Stimulated activated CD8-positive, alpha-beta memory T cell treated with anti-CD3 and anti-CD28 coated beads, Interleukin-12 subunit alpha, Interleukin-12 subunit beta, amount 100 ng/mL, for 1 hour (primary cell): ENCODE measurements around the gene PLCXD1.

ENCODE experiments used
- DNase-seq: peaks from one replicate; pipeline ENCODE4 v3.0.0-alpha.2; 2020; ENCODE audit warnings: low read depth

PLCXD1 gene

GRCh38 chrX:334971-335757, 54.0 kb downstream of the PLCXD1 start:
- no peak for DNase-seq

DNA sequence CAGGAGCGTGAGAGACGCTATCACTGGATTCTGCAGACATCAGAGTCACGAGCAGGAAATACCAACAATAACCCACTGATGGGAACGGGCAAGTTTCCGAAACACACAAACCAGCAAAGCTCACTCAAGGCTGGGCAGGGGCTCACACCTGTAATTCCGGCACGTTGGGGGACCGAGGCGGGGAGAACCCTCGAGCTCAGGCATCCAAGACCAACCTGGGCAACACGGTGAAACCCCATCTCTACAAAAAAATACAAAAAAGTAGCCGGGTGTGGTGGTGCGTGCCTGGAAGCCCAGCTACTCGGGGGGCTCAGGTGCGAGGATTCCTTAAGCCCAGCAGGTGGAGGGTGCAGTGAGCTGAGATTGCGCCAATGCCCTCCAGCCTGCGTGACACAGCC, 54.6 kb downstream of the PLCXD1 start:
- DNase-seq, result no peak

DNA sequence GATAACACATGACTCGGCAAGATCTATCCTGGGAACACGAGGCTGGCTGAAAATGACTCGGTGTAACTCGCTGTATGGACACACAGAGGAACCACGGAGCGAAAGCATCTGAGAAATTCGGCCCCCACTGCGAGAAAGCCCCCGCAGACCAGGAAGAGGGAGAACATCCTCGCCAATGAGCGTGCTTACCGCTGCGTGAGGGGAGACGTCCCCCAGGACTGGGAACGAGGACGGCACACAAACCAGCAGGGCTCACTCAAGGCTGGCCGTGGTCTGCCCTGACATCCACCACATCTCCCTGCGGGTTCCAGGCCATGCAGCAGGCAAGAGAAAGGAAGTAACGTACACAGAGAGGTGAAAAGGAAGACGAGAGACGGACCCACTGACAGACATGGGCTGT, 55.0 kb downstream of the PLCXD1 start:
- no peak for DNase-seq

- DNase-seq, result no peak
These were observed 56.2 kb downstream of the PLCXD1 start for GRCh38 chrX:337331-337831.

- no peak for DNase-seq
These were observed 57.2 kb downstream of the PLCXD1 start for GRCh38 chrX:338281-338835.

GRCh38 chrX:338836-339400, 57.7 kb downstream of the PLCXD1 start:
- DNase-seq, result no peak

DNA sequence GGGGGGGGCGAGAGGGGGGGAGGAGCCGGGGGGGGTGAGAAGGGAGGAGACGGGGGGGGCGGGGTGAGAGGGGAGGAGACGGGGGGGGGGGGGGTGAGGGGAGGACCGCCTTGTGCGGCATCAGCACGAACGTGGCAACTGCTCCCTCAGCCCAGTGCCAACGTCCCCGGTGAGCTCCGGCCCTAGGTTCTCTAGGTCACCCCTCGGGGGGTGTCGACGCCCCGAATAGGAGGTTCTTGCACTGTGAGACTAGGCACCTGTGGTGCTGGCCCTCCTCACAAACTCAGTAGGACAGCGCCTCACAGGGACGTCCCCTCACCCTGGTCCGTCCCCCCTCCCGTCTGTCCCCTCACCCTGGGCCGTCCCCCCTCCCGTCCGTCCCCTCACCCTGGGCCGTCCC, 58.9 kb downstream of the PLCXD1 start:
- DNase-seq, result no peak

DNA sequence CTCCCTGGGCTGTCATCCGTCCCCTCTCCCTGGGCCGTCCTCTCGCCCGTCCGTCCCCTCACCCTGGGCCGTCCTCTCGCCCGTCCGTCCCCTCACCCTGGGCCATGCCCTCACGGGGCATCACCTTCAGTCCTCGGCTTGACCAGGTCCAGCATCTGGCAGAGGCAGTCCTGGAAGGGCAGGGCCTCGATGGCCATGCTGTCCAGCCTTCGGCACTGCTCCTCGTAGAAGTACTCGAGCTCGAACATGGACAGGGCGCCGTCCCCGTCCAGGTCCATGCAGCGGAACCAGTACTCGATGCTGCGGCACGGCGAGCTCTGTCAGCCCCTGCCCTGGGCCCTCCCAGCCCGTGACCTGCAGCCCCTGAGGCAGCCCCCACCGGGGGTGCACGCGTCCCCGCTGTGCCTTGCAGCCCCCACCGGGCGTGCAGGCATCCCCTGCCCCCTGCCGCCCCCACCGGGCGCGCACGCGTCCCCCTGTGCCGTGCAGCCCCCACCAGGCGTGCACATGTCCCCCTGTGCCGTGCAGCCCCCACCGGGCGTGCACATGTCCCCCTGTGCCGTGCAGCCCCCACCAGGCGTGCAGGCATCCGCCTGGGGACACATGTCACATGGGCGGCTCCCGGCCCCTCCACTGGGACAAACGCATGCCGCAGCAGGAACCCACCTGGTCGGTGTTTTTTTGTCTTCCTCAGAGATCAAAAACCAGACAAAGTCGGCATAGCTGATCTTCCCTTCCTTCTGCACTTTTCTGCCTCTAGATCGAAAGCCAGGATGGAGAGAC, 59.7 kb downstream of the PLCXD1 start:
- no peak for DNase-seq

- DNase-seq, result no peak
These were observed 60.4 kb downstream of the PLCXD1 start for GRCh38 chrX:341541-342101.

- DNase-seq, result no peak
These were observed 63.3 kb downstream of the PLCXD1 start for GRCh38 chrX:344371-344901.

DNA sequence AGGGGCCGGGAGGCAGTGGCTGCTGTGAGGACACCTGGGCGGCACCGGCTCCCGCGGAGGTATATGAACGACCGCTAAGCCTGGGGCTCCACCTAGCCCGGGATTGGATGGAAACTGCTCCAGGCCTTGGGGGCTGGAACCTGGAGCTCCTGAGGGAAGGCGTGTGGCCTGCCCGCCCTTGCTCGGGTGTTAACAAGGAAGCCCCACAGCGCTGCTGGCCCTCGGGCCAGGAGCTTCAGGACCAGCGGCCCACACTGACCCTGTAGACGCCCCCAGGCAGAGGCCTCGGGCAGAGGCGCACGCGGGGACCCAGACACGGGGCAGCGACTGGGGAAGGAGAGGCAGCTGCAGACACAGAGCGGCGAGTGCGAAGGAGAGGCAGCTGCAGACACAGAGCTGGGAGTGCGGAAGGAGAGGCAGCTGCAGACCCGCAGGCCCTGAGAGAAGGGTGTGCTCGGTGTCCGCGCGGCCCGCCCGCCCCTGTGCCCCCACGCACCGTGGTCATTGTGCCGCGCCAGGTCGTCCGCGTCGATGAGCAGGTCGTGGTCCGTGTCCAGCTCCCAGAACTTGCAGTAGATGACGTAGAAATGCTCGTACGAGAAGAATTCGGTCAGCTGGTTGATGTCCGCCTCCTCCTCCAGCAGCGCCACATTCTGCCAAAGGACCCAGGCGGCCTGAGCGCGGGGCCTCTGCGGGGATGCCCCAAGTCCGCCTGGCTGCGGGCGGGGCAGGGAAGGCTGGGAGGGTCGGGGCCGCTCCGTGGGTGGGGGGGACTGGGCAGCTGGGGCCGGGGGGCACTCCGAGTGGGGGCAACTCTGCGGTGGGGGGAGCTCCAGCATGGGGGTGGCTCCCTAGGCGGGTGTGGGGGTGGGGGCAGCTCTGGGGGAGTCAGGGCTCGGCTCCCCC, 64.1 kb downstream of the PLCXD1 start:
- no peak for DNase-seq

DNA sequence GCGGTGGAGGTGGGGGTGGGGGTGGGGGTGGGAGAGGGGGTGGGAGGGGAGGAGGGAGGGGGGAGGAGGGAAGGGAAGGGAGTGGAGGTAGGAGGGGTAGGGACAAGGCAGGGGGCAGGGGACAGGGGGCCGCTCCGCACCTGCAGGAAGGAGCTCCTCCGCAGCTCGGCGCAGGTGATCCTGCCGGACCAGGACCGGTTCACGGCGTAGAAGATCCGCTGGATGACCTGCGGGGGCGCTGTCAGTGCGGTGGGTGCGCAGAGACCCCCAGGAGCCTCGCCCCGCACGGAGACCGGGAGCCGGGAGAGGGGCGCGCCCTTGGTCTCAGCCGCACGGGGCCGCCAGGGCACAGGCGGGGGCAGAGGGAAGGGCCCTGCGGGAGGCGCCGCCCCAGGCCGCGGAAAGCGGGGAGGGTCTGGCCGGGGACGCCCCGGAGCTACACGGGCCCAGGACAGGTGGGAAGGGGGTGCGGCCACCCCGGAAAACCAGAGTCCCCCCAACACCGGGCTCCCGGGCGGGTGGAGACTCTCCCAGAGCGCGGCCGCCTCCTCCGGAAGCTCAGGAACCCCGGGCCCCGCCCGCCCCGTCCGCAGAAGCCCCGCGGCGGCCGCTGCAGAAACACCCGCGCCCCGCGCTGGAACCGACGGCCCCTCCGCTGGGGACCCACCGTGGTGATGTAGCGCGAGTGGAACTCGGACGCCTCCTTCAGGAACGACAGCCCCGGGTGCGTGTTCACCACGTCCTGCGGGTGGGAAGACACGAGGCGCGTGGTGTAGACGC, 65.0 kb downstream of the PLCXD1 start:
- no peak for DNase-seq

DNA sequence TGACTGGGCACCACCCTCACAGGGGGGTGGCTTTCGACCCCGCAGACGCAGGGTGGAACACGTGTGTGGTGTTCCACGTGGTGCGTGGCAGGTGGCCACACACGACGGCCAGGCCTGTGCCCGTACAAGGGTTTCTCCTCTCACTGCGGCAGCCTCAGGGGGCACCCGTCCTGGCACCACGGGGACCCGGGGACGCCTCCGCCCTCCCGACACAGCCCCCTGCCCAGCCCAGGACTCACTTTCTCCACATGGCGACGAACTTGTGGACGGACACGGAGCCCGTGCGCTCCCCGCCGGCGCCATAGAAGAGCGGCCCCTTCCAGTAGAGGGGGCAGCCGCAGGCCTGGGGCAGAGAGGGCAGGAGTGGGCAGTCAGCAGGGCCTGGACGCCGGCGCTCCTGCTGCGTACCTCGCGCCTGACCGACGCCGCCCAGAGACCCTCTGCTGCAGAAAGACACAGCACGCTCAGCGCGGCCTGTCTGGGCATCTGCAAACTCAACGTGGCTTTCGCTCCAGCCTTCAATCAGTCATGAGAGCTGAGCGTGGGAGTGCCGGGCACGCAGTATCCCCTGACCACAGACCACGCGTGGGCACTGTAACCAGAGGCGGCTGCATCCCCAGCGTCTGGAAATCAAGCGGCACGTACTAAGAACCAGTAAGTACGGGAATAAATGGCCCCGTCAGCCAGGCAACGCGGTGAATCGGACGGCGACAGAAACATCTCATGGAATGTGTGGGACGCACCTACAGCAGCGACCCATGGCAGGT, 66.4 kb downstream of the PLCXD1 start:
- no peak for DNase-seq

GRCh38 chrX:348461-349117, 67.4 kb downstream of the PLCXD1 start:
- no peak for DNase-seq

DNA sequence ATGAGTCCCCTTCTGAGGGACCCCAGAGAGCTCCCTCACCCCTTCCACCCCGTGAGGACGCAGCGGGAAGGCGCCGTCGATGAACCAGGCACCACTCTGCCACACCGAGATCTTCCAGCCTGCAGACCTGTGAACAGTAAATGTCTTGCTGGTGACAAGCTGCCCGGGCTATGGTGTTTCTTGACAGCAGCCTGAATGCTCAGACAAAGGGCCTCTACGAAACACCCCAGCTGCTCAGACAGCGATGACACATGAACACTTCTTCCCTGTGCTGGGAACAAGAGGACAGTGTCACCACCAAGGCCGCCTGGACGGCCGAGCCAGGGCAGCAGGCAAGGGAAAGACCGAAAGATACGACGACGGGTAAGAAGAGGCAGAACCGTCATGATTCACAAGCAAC, 68.0 kb downstream of the PLCXD1 start:
- DNase-seq, result no peak

DNA sequence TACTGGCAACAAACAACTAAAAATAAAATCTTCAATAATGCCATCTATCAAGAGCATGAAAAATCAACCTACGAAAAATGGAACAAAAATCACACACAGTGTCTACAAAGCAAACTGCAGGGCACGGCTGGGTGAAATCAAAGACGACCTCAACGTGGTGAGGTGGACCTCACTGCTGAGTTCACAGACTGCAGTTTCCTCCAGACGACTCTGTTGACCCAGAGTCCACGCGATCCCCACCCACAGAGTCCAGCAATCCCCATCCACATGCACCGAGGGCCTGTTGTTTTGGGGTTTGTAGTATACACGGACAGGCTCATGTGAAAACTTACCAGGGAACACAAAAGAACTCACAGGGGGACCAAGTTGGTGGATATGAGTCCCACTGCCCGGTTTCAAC, 68.5 kb downstream of the PLCXD1 start:
- DNase-seq, result no peak

DNA sequence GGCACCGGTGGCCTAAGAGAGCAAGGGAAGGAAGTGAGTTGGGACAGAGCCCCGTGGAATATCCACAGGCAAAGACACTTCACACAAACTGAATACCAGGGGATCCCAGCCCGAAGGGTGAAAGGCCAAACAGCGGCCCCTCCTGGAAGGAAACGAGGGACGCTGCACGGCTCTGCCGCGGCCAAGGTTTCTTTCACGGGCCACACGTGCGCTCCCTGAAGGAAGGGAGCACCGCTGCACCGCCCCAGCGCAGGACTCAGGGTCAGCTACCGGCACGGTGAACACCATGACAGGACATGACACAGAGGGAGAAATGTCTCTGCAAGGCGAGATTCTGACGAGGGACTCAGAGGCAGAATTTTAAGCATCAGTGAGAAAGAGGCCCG, 69.0 kb downstream of the PLCXD1 start:
- DNase-seq, result no peak

GRCh38 chrX:350534-351323, 69.5 kb downstream of the PLCXD1 start:
- no peak for DNase-seq
